Pulmonary artery endothelial cell (primary cell): ENCODE data around the gene SOCS6. TPM values are rescaled to one million over a fixed set of nuclear protein-coding genes. Genes with fewer than 3 reads are reported as not detected.
A peak's percentile ranks its signal among the peaks of the same experiment; 100 is the strongest.
"Not testable (repeated sequence)": the region's sequence is repeated elsewhere in the genome, so short reads cannot be mapped to it uniquely, and the experiment has no call there.

Experiments used
- DNase-seq: peaks from one replicate; pipeline ENCODE4 v3.0.0-alpha.2; 2011; ENCODE audit warnings: low read depth, low spot score
- total RNA-seq: library from RNA; depleted of rRNA; stranded (reverse); fragments of >200 nt; gene quantifications from 2 replicates; pipeline ENCODE4 v1.2.3, GENCODE V29; 2014

Gene SOCS6
- total RNA-seq, 1 donor from 2014 or later = 23.7 TPM

GRCh38 chr18:70321616-70322015 lies 32.8 kb downstream of the SOCS6 start:
- DNase-seq = no peak

DNA sequence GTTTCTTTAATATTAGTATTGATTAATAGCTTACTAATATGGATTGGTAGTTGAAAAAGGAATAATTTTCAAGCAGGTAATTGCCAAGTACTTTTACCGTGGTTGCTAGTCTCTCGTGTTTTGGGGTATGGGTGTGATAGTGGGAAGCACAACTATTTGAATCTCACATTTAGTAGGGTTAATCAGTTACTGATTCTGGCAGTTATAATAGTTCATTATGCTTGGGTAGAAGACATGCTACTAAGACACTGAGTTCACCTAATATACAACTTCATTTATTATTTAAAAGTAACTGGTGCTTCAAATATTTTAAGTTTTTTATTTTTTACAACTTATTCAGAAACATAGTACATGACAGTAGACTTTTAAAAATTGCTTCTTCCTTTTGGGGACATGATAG lies 33.5 kb downstream of the SOCS6 start:
- DNase-seq = no peak

- no peak for DNase-seq
Measured at GRCh38 chr18:70322928-70323327, 34.1 kb downstream of the SOCS6 start.

GRCh38 chr18:70324897-70325296 lies 36.1 kb downstream of the SOCS6 start:
- no peak for DNase-seq

GRCh38 chr18:70326255-70326654 lies 37.4 kb downstream of the SOCS6 start:
- DNase-seq = no peak

DNA sequence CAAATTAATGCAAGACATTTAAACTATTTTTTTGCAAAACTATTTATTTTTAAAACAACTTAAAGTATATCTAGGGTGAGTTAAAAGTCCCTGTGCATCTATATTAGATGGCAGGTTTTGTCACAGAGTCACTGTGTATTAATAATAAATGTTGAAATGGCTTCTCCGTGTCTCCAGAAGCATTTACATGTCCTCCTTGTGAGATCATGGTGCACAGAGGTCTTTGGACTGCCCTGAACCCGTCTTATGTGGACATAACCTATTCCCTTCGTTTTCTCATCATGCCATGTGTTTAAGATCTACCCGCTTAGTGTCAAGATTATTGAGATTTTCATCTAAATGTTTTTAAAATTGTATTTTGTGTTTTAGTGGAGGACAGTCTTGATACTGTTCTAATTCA lies 39.3 kb downstream of the SOCS6 start:
- no peak for DNase-seq

DNA sequence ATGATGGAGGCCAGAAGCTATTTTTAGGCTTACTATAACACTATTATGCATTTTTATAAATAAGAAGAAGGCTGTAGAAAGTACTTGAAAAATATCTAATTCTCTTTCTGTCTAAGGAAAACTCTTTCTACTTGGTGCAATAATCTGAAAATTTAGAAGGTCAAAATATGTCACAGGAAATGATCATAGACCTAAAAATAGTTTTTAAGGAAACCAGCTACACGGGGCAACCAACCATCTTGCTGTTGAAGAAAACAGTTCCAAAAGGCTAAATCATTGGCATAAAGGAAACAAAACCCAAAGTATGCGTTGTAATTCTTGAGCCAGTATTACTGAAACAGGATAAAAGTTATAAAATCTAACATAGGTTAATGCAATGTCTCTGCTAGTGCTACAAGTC lies 40.2 kb downstream of the SOCS6 start:
- DNase-seq = peak; percentile 10

GRCh38 chr18:70330887-70331286 lies 42.0 kb downstream of the SOCS6 start:
- no peak for DNase-seq

- DNase-seq = no peak
Measured at GRCh38 chr18:70331456-70332097, 42.7 kb downstream of the SOCS6 start.

- DNase-seq = no peak
Measured at GRCh38 chr18:70332694-70333093, 43.8 kb downstream of the SOCS6 start.

- DNase-seq = no peak
Measured at GRCh38 chr18:70333316-70333715, 44.5 kb downstream of the SOCS6 start.

DNA sequence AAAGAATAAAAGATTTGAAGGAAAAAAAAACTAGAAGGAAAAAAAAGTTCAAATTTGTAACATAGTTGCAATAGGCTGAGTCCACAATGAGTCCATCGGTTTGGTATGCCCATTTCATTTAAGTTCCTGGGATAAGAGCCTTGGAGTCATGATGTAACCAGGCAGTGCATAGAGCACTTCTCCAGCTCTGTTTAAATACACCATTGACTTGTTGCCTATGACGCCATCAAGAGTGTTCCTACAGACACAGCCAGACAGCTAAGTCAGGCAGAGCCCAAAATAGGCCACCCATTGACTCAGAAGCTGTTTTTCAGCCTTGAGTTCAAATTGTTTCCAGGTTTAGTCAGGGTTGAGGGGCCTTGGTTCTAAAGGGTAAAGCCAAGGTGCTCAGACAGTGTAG lies 44.9 kb downstream of the SOCS6 start:
- no peak for DNase-seq

- DNase-seq = no peak
Measured at GRCh38 chr18:70334264-70334663, 45.4 kb downstream of the SOCS6 start.

DNA sequence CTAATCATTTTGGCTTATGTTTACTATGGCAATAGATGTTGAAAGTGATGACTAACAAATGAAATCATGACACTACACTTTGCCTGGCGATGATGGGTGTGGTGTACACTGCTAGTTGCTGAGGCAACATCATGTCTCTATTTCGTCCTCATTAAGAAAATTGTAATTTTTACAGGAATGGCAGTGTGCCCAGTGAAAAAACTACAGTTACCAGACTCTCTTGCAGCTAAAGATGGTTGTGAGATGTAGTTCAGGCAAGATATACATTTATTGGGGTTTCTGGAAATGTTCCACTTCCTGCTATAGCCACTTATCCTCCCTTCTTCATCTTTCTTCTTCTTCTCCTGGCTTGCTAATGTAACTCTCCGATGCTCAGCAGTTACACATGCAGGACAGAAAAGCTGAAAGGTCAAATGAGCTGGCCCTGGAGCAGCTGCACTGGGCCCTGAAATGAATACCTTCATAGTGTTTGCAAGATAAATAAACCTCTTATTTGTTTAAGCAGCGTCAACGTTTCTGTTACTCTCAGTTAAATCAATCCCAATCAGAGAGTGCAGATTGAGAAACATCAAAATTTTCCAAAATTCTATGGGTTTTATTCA lies 46.0 kb downstream of the SOCS6 start:
- DNase-seq = no peak

DNA sequence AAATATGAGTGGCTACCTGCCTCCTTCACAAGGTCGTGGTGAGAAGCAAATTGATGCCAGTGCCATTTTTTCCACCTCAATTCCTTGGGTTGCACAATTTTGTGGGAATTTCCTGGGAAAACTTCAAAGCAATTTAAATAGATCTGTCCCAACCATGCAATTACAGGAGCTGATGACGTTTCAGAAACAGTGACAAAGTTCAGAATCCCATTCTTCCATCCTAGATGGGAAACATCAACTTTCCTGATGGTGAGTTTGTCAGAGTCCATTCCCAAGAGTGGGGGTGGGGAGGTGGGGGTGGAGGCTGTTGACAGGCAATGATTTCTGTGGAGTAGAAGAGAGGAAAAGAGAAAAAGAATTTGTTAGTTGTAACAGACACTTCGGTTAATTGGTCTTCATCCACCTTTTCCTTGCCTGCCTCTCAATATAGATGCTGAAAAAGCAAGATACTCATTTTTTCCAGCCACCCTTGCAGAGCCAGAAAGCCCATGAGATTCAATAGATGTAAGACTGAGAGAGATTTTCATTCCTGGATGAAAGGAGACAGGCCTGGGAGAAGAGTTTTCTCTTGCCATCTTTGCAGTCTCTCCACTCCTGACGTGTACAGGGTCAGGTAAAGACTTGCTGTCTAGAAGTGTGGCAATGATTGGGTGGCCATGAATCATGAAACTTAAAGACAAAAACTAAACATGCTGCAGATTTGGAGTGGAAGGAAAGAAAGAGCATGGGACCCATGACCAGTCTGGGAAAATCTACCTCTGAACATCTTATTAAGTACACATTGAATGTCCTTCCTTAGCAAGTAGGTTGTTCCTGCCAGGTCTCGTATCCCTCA lies 47.3 kb downstream of the SOCS6 start:
- no peak for DNase-seq

DNA sequence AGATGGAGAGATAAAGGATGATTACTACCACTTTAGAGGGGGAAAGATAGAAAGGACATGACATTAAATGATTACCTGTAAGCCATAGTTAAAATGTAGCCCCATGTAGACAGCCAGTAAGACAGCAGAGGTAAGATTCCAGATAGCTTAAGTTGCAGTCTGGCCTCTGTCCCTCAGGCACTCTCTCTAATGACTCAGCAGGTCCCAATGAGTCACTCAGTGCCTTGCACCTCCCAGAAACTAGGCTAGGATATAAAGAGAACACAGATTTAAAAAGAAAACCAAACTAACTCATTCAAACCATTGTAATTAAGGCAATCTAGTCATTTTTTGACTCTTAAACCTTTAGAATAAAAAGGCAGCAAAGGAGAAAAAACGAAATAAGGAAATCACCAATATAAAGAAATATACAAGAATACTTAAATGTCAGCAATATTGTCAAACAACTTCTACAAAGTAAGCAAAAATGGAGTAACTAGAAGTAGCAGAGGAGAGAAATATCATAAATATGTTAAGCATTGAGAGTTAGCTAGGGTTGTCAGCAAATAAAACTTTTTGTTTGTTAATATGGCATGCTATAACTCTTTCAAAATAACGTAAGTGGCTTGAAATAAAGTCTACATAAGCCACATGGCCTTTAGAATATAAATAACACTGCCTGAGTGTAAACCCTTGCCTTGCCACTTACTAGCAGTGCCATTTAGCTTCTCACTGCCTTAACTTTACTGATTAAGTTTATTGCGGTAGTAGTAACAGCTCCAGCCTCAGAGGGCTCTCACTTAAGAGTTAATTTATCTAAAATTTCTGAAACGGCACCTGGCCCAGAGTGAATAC lies 48.5 kb downstream of the SOCS6 start:
- DNase-seq = peak; percentile 27

GRCh38 chr18:70338890-70339289 lies 50.0 kb downstream of the SOCS6 start:
- no peak for DNase-seq

DNA sequence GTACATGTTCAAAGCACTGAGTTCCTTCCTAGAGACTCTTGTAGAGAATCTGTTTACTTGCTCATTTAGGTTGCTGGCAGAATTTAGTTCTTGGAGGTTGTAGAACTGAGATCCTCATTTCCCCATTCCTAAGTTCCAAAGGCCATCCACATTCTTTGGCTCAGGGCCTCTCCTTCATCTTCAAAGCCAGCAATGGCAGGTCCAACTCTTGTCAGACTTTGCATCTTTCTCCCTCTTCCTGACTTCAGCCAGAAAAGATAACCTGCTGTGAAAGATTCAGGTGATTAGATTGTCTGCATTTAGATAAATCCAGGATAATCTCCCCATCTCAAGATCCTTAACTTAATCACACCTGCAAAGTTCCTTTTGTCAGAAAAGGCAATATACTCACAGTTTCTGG lies 51.1 kb downstream of the SOCS6 start:
- DNase-seq = no peak

GRCh38 chr18:70348481-70348880 lies 59.6 kb downstream of the SOCS6 start:
- DNase-seq = not testable (repeated sequence)

GRCh38 chr18:70349316-70349715 lies 60.5 kb downstream of the SOCS6 start:
- DNase-seq = no peak

DNA sequence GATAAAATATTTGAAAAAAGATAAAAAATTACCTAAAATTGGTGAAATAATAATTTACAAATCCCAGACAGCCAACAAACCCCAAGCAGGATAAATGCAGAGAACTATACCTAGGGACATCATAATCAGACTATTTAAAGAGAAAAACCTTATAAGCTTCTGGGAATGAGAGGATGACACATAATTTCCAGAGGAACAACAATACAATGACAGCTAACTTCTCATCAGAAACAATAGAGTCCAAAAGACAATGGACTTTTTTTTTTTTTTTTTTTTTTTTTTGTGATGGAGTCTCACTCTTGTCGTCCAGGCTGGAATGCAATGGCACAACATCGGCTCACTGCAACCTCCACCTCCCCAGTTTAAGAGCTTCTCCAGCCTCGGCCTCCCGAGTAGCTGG lies 65.2 kb downstream of the SOCS6 start:
- DNase-seq = no peak

GRCh38 chr18:70354771-70355170 lies 65.9 kb downstream of the SOCS6 start:
- no peak for DNase-seq
